ENCODE data around the gene NNAT.

- no peak for TF ChIP-seq CTCF (IDR thresholded peaks at IDR 0.05; ENCODE audit: low read length)
- no peak for TF ChIP-seq EZH2 (IDR thresholded peaks at IDR 0.05; ENCODE audit: borderline replicate concordance, low read length)
Measured at GRCh38 chr20:37471741-37472235, 49.3 kb upstream of the NNAT start.

Data from OCI-LY1 (cell line).